Activated gamma-delta T cell treated with anti-CD3 and anti-CD28 coated beads, Interleukin-2, amount 50 U/mL, for 16 hours (primary cell): Measurements from ENCODE around the gene FER.
"Not testable (repeated sequence)": the region's sequence is repeated elsewhere in the genome, so short reads cannot be mapped to it uniquely, and the experiment has no call there.

Experiments used
- DNase-seq: peaks from one replicate; pipeline ENCODE4 v3.0.0-alpha.2; 2020; ENCODE audit warnings: low read depth

The FER gene

DNA sequence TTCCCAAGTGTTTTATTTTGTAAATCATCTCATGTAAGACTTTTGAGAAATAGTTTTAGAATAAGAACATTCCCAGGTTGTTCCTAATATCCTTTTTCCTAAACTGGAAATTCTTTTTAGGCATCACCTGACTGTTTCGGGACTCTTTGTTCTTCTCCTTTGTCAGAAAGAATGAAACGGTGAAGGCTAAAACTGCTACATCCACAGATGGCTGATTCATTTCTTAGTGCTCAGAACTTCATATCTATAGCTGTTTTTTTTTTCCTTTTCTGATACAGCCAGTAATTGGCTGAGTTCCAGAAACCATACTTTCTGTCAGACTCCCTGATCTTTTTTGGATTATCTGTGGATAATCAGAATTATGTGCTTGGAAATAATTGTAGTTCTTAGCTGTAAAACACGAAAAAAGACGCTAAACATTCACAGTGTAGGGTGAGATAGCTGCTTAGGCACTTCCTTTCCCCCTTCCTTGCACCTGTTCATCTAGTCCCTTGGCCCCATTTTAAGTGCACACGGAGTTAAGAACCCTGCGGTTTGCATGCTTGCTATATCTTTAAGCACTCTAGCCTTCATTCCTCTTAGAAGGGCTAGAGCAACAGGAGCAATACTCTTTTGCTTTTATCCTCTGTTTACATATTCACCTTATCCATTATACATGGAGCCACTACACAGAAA is 378.2 kb downstream of the FER start:
- no peak for DNase-seq

DNA sequence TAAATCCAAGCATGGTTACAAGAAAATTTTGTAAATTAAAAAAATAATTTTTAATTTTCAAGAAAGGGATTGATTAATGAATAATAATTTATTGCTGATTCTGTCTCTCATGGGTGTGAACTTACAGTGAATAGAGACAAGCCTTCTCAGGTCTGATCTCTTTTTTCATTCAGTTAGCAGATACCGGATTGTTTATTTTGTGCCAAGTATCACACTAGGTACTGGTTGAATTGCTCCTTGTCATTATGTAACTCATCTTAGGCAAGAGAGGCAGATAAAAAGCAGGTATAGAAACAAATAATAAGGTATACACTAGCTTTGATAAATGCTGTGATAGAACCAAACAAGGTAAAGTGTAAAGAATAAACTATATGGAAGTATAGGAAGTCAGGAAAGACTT is 378.8 kb downstream of the FER start:
- no peak for DNase-seq

DNA sequence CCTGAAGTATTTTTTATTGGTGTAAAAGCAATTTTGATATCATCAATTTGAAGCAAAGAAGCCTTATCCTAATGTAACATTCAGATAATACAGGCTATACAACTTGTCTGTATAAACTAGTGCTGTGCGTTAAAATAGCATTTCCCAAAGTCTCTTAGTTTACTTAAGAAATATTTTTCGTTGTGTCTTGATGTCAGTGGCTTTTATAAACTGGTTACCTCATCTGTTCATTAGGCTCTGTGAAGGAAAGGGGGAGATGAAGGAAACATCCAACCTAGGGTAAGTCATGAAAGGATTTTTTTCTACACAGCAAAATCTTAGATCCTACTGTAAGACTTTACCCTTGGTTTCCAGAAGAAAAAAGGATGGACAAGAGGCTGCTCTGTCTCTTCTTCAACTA is 389.2 kb downstream of the FER start:
- no peak for DNase-seq

DNA sequence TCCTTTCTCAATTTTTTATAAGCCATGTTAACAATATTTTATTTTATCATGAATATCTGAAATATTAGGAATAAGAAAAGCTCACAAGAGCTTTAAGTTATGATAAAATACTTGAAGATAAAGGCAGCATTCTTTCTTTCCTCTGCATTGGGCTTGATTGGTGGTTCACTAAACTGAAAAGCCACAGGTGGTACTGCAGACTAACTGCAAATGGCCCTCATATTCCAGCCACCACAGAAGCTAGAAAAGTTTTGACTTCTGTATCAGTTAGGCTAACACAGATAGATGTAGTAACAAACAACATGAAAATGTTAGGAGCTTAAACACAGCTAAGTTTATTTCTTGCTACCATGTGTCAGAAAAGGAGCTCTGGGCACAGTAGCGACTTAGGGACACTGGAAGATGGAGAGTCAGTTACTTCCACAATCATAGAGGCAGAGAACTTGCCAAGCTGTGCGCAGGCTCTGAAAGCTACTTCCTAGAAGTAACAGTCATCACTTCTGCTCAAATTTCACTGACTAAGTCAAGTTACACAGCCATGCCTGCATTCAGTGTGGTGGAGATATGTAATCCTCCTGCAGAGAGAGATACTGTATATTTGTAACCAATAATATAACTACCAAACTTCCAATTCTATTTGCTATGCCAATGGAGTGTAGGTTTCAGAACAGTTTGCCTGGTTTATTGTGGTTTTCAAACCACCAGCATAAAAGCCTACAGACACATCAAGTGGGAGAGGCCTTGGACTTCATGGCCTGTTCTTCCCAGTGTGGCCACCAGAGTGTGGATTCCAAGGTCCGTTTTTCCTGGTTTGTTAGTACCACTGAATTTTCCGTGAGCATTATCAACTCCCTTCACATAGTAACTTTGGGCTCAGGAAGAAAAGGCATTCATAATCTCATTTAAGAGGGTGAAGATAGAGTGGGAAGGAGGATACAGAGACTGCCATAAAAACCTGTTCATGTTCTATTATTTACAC is 393.8 kb downstream of the FER start:
- no peak for DNase-seq

DNA sequence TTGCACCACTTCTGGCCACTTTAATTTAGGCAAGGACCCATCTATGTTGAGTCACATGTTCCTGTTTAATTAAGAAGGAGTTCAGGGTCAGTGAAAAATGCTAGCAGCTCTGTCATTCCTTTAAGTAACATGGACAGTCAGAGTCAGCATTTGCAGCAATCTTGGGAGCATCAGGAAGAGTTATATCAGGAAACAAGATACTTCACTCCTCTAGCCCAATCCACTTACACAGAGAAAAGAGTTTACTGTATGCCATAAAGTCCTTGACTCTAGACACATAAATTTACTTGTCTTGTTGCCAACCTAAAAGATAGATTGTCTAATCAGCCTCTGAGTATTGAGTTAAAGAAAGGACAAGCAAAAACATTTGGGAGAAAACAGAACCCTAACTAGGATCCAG is 395.3 kb downstream of the FER start:
- DNase-seq, result no peak

DNA sequence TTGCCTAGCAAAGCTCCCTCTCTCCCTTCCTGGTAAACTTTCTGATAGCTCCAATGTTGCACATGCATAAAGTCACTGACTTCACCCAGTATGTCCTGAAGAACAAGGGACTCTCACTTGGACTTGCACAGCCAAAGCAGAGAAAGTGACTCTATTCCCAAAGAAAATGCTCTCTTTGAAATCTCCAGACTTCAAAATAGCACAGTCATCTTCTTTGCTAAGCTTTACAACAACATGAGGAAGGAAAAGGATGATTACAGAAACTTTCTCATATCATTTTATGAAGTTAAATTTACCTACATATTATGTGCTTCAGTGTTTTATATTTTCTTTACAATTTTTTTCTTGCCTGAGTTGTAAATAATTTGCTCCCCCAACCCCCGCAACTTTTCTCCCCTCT is 397.4 kb downstream of the FER start:
- DNase-seq, result no peak

DNA sequence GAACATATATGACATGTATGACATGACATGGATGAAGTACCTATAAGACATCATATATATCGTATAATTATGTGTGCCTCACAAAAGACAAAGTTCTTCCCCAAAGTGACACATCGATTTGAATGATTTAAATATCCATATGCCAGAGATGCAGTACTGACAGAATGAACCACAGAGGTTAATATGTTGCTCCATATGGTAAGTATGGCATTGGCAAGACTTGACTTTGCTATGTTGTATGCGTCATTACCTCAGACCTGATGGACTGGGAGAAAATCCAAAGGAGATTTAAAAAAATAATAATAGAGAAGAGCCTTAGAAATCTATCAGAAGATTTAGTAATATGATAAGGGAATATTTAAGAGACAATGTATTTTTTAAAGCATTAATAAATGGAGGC is 398.9 kb downstream of the FER start:
- no peak for DNase-seq

DNA sequence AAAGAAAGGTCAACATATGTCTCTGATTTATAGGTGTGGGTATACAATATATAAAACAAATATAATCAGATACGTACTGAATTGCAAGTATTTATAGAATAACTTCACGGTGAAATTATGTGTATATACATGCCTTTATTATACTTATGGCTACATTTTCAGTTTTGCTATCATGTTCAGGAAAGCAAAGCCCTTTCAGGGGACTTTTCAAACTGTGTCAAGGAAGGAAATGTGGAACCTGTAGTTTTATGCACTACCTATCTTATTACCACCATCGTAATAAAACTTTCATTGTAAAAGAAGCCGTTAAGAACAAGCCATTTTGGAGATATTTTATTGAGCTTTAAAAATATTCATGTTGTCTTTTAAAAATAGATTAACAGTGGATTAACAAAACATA is 404.9 kb downstream of the FER start:
- no peak for DNase-seq

DNA sequence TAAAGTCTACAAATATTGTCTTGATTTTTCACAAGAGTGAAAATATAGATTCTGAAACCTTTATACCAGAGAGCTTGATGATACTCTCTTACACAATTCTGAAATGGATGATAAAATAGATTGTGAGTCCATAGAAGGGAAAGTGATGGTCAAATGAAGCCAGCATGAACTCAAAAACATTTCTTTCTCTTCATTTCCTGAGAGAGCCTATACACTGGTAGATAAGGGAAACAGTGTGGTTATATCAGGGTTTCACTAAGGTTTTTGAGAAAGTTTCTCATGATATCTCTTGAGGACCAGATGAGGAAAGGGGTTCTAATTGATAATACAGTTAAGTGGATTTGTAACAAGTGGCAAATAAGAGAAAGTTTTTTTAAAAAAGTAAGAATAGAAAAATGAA is 407.9 kb downstream of the FER start:
- DNase-seq, result no peak

DNA sequence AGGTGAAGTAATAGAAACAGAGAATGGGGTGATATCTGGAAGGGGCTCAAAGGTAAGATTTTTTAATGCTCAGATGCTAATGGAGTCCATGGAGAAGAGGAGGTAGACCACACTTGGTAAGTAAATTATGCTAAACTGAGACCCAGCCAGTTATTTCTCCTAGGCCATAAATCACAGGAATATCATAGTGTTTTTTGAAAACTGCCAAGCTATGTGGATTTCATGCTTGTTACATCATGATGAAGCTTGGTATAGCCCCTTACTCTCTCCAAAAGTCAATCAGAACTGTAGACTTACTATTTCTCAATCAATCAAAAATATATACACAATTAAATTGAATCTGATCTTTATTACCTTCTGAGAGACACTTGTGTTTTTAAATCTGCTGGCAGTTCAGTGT is 409.2 kb downstream of the FER start:
- no peak for DNase-seq

DNA sequence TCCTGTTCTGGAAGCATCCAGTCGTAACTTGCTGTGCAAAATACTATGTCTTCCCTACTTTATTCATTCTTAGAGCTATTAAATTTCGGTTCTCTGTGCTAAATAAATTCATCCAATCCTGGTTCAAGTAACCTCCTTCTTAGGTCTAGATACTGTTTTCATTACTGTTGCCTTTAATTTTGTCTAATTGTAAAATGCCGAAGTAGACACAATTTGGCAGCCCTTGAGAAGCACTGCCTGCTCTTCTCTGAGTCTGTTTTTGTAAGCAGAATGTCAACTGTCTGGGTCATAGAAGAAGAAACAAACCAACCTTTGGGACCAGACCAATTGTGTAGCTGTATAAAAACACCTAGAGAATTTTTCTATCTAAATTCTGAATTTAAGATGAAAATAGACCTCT is 412.8 kb downstream of the FER start:
- no peak for DNase-seq

DNA sequence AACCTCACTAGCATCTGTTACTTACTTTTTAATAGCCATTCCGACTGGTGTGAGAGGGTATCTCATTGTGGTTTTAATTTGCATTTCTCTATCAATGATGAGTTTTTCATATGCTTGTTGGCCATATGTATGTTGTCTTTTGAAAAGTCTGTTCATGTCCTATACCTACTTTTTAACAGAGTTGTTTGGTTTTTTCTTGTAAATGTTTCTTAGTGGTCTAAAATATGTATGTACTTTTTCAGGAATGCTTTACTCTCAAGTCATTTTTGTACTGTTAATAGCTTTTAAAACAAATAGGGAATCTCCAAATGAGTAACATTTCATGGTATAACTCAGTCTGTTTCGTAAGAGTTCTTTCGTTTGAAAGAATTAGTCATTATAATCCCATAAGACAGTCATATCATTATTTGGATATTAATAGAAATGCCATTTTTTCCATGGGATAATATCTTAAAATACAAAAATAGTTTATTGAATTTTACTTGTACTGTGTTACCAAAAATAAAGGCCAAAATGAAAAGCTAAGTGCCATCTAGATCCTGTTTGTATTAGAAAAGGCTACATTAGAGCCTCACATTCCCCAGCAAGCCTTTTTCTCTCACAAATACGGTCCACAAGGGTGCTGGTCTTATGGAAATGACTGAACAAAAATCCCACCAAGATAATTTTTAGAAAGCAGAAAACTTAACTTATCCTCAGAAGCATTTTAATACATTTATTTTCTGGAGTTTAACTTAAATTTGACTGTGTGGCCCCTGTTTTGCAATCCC is 414.4 kb downstream of the FER start:
- DNase-seq, result no peak

DNA sequence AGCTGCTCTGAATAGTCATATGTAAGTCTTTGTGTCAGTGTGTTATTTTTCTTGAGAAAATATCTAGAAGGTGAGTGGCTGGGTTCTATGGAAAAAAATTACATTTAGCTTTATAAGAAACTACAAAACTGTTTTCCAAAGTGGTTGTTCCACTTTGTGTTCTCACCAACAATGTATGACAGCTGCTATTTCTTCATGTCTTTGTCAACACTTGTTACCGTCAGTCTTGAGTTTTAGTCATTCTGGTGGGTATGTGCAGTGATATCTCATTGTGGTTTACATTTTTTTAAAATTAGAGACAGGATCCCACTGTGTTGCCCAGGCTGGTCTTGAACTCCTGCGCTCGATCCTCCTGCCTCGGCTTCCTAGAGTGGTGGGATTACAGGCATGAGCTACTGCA is 415.6 kb downstream of the FER start:
- no peak for DNase-seq

DNA sequence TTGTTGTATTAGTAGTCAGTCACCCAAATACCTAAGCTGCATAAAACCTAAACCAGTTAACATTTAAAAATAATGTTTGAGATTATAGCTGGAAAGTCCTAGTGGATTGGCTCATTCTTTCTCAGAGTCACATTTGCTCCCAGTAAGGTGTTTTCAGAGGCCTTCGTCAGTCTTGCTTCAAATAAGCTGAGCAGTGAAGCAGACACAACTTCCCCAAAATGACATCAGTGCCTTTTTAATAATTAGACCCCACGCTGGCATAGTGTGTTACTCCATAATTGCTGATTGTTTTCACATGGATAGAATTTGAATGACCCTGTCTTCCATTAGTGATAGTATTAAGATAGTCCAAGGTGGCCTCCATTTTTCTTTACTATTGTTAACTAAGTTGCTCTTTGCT is 416.3 kb downstream of the FER start:
- no peak for DNase-seq

DNA sequence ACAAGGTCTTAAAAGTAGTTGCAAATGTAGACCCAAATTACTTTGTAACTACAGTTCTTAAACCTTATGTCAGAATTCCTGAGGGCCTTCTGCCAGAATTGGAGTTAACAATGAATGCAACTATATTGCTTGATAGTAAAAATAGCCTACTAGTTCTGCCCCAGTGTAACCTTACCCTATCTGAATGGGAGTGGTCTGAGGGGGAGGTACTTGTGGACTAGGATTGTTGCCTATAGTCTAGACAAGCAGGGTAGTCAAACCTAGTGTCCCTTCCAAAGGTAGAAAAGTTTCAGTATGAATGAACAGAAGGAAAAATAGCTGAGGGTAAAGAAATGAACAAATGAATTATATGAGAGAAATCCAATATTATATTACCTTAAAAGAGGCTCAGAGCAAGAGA is 419.9 kb downstream of the FER start:
- DNase-seq, result no peak

DNA sequence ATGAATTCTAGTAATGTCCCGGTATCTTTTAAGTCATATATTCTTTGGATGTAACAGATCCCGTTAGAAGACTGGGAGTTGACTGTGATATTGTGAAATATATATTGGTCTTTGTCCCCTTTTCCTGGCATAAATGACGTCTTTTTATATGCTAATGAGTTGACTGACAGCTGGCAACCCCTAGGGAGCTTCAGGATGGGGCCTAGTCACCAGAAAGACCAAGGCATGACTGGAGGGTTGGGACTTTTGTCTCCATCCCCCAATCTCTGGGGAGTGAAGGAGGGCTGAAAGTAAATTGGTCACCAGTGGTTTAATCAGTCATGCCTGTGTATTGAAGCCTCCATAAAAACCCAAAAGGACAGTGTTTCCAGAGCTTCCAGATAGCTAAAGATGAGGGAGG is 420.5 kb downstream of the FER start:
- no peak for DNase-seq

DNA sequence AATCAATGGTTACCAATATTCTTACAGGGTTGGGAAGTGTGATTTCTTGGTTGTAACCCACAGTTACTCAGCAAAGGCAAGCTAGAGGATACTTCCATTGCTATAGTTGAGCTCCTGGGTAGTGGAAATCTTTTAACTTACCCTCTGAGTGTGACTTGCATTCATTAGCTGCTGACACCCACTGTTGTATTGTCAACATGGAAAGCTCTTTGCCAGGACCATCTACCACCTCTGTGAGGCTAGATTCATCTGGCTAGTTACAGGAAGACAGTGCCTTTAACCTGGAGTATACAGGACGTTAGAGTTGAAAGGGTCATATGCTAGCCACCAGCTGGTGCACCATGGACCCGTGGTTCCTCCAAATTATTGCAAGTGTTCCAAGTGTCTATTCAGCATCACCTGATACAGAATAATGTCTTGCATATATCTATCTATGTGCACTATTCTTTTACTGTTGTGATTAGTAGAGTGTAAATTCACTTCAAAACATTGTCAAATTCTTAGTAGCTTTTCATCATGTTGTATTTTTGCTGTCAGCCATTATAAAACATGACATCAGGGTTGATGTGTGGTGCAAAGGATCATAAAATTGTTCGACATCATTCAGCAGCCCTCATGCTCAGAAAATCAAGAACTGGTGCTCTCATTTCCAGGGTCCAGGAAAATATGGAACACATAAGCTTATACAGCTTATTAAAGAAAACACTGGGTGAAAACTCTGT is 423.1 kb downstream of the FER start:
- DNase-seq, result no peak

DNA sequence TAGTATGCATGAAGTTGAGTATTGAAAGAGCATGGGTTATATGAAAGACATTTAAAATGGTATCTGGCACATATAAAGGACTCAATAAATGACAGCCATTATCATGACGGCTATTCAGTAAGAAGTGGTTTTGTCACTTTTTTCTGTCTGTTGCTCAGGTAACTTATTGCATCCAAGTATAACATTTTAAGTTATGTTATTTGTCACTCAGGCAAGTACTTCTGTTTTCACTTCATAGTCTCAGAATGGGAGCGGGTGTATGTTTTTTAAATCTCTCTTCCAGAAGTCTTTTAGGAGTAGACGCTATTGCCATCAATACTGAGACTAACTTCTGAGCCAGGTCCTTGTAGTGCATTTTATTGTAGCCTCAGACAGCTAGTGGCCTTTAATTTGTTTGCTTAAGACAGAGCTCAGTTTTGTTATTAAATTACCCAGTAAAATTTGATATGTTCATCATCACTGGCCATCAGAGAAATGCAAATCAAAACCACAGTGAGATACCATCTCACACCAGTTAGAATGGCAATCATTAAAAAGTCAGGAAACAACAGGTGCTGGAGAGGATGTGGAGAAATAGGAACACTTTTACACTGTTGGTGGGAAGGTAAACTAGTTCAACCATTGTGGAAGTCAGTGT is 423.9 kb downstream of the FER start:
- not testable (repeated sequence) for DNase-seq

DNA sequence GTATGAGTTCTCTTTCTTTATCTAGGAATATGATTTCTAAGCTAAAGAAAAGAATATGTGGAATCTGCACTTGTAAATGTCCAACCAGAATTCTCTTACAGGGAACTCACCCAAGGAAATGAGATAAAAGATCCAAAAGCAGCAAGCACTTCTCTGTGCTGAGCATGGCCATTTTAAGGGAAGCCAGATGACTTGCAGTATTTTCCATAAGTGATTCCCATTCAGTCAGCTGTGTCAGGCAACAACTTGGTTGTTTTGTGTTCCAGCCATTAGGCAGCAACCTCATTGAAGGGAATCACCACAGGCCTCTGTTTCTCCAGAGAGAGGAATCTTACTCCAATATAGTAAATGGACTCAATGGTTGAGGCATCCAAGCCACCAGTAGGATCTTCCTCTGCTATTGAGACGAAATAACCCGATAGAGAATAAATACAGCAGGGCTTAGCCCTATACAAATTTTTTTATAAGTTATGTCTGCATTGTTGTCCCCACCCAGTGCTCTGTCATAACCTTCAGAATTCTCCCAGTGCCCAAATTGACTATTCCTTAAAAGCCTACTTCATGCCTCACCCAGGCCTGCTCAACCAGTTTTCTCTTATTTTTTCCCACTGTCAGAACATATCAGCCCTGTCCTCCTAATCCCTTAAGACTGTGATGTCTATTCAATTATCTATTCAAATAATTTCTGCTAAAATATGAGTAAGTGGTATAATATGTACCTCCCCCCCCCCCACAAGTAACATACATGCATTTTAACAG is 425.5 kb downstream of the FER start:
- DNase-seq, result no peak

DNA sequence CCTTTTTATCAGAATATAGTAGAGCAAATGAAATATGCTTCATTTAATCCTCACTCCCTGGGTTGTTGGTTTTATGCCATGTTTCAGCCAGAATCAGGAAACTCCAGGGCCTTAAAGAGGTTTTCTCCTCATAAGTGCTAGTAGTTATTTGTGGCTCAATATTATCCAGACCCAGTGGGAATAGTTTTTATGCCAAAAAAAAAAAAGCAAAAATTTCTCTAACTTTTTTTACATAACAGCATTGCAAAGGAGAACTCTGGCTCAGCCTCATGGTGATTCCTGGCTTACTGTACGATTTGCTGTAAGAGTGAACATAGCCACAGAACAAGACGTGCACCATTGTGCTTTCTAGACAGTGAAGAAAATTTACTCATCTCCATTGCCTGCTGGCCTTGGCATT is 429.5 kb downstream of the FER start:
- no peak for DNase-seq

DNA sequence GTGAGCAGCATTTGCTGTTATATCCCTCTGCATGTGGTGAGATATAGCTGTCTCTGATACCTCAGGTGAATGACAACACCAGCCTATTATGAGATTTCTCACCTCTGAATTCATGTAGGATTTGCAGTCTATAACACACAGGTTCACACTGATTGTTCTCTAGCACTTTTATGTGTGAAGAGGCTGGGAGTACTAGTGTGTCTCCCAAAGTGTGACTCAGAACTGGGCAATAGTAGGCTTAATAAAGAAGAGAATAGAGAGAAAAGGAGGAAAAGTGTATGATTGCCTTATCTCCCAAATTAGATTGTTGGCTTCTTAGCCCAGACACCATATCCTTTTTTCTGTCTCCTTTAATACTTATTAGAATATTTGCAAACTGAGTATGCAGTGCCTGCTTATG is 430.1 kb downstream of the FER start:
- no peak for DNase-seq
